H1 (cell line): Measurements from ENCODE around the gene CACNB2. TPM values are rescaled to one million over a fixed set of nuclear protein-coding genes. Genes with fewer than 3 reads are reported as not detected.

Source experiments
- CTCF ChIA-PET: fragments of 300-600 bp; sonication (Branson Sonifier 250); formaldehyde crosslinking; loops from one replicate; lab custom pipeline; 2021; ENCODE audit not compliant: partially characterized antibody; lab: Charles Lee
- POLR2A ChIA-PET: fragments of 300-600 bp; sonication (Branson Sonifier 250); formaldehyde crosslinking; loops from one replicate; lab custom pipeline; 2021; ENCODE audit warnings: inconsistent platforms; ENCODE audit not compliant: partially characterized antibody; lab: Charles Lee
- DNase-seq, 2 experiments: peaks; one replicate each; pipeline versions ENCODE4 v3.0.0 to v3.0.0-alpha.2; 2010 to 2022; ENCODE audit warnings: low spot score in 2 of 2, low read depth in 1 of 2, mixed read lengths in 1 of 2
- FAIRE-seq: peaks from 2 replicates; lab custom pipeline; 2011; peaks lifted over from hg19 to GRCh38; lab: Jason Lieb, UNC
- H2AFZ ChIP-seq: 2 replicates; pipeline ENCODE4 v1.8.1; 2012; ENCODE audit warnings: low read length, inconsistent platforms
- H2AK5ac ChIP-seq: 2 replicates; pipeline ENCODE4 v1.6.1; 2013; ENCODE audit warnings: low read depth, low read length
- H2BK120ac ChIP-seq: replicated peaks from 2 replicates; pipeline ENCODE3; 2013; ENCODE audit warnings: low read depth, low read length, inconsistent platforms
- H2BK12ac ChIP-seq: 2 replicates; pipeline ENCODE4 v1.6.1; 2013; ENCODE audit warnings: low read depth, low read length
- H2BK15ac ChIP-seq: 2 replicates; pipeline ENCODE4 v1.6.1; 2013; ENCODE audit warnings: low read length
- H2BK20ac ChIP-seq: 2 replicates; pipeline ENCODE4 v1.6.1; 2013; ENCODE audit warnings: low read length
- H2BK5ac ChIP-seq: 2 replicates; pipeline ENCODE4 v1.6.1; 2013; ENCODE audit warnings: low read depth, low read length
- H3K14ac ChIP-seq: 2 replicates; pipeline ENCODE4 v1.6.1; 2013; ENCODE audit warnings: inconsistent platforms; ENCODE audit not compliant: insufficient read length
- H3K18ac ChIP-seq: 2 replicates; pipeline ENCODE4 v1.6.1; 2013; ENCODE audit warnings: low read length; ENCODE audit errors: extremely low read depth
- H3K23ac ChIP-seq: 2 replicates; pipeline ENCODE4 v1.6.1; 2013; ENCODE audit warnings: inconsistent platforms; ENCODE audit not compliant: insufficient read length
- H3K23me2 ChIP-seq: 2 replicates; pipeline ENCODE4 v1.6.1; 2013; ENCODE audit warnings: low read depth, low read length
- H3K27ac ChIP-seq: 2 replicates; pipeline ENCODE4 v1.6.1; 2011; ENCODE audit warnings: low read depth, low read length, inconsistent platforms
- H3K27me3 ChIP-seq, 4 experiments: replicated peaks in 1 of 4; 1 replicate in 1 of 4; 2 replicates in 3 of 4; pipeline versions ENCODE4 v1.6.1 to v1.8.1; 2011 to 2013; ENCODE audit warnings: low read length in 3 of 4, mild to moderate bottlenecking in 3 of 4, inconsistent platforms in 2 of 4, mixed read lengths in 2 of 4, moderate library complexity in 1 of 4; ENCODE audit not compliant: control insufficient read depth in 3 of 4, insufficient read depth in 3 of 4; ENCODE audit errors: extremely low read depth in 1 of 4
- H3K36me3 ChIP-seq, 4 experiments: 2 replicates each; pipeline versions ENCODE4 v1.6.1 to v1.8.1; 2011 to 2013; ENCODE audit warnings: mild to moderate bottlenecking in 4 of 4, low read length in 3 of 4, moderate library complexity in 2 of 4, control low read depth in 1 of 4, inconsistent platforms in 1 of 4; ENCODE audit not compliant: insufficient read depth in 4 of 4, control insufficient read depth in 2 of 4
- H3K4ac ChIP-seq: replicated peaks from 2 replicates; pipeline ENCODE3; 2013; ENCODE audit warnings: low read length, low read depth, mixed read lengths, inconsistent platforms; ENCODE audit not compliant: insufficient read length
- H3K4me1 ChIP-seq, 4 experiments: replicated peaks in 1 of 4; 1 replicate in 1 of 4; 2 replicates in 3 of 4; pipeline versions ENCODE4 v1.6.1 to v1.8.1; 2011 to 2013; ENCODE audit warnings: low read length in 3 of 4, inconsistent platforms in 2 of 4, mixed read lengths in 1 of 4; ENCODE audit not compliant: insufficient read depth in 4 of 4, control insufficient read depth in 3 of 4
- H3K4me2 ChIP-seq, 2 experiments: 2 replicates each; pipeline versions ENCODE4 v1.6.1 to v1.8.1; 2011 to 2013; ENCODE audit warnings: low read depth in 2 of 2, low read length in 2 of 2, control low read depth in 1 of 2, inconsistent platforms in 1 of 2, mild to moderate bottlenecking in 1 of 2; ENCODE audit not compliant: insufficient read depth in 1 of 2
- H3K4me3 ChIP-seq, 4 experiments: fragments of 200-600, 300-600 bp in 1 of 4; sonication (generic), shearing (Covaris generic), sonication (Bioruptor Twin) in 1 of 4; 2 replicates each; pipeline versions ENCODE4 v1.5.1 to v1.8.1; 2011 to 2016; ENCODE audit warnings: low read length in 4 of 4, low read depth in 3 of 4, control low read depth in 2 of 4, inconsistent platforms in 2 of 4, mild to moderate bottlenecking in 2 of 4, mixed read lengths in 1 of 4, moderate library complexity in 1 of 4; ENCODE audit not compliant: insufficient read depth in 2 of 4; ENCODE audit errors: extremely low read depth in 1 of 4
- H3K56ac ChIP-seq: replicated peaks from 2 replicates; pipeline ENCODE3; 2013; ENCODE audit warnings: low read depth, mild to moderate bottlenecking, mixed read lengths, low read length, inconsistent platforms; ENCODE audit not compliant: insufficient read length
- H3K79me1 ChIP-seq: 2 replicates; pipeline ENCODE4 v1.6.1; 2013; ENCODE audit warnings: low read depth, low read length, control low read depth
- H3K79me2 ChIP-seq, 2 experiments: 2 replicates each; pipeline versions ENCODE4 v1.6.1 to v1.8.1; 2012 to 2013; ENCODE audit warnings: low read length in 2 of 2, mild to moderate bottlenecking in 2 of 2, inconsistent platforms in 1 of 2; ENCODE audit not compliant: insufficient read depth in 2 of 2, control insufficient read depth in 1 of 2
- H3K9ac ChIP-seq, 4 experiments: replicated peaks in 1 of 4; 1 replicate in 1 of 4; 2 replicates in 3 of 4; pipeline versions ENCODE4 v1.6.1 to v1.8.1; 2011 to 2013; ENCODE audit warnings: low read depth in 3 of 4, low read length in 3 of 4, control low read depth in 2 of 4, mild to moderate bottlenecking in 2 of 4, moderate library complexity in 2 of 4, inconsistent platforms in 1 of 4; ENCODE audit errors: extremely low read depth in 1 of 4
- H3K9me3 ChIP-seq, 2 experiments: 2 replicates each; pipeline versions ENCODE4 v1.6.1 to v1.8.1; 2012 to 2013; ENCODE audit warnings: mild to moderate bottlenecking in 2 of 2, moderate library complexity in 2 of 2, control low read depth in 1 of 2, inconsistent platforms in 1 of 2, low read depth in 1 of 2, low read length in 1 of 2, mixed read lengths in 1 of 2; ENCODE audit not compliant: insufficient read depth in 2 of 2
- H4K20me1 ChIP-seq, 2 experiments: replicated peaks in 1 of 2; 2 replicates each; pipeline versions ENCODE3 to v1.8.1; 2011 to 2013; ENCODE audit warnings: inconsistent platforms in 2 of 2, low read length in 2 of 2, mild to moderate bottlenecking in 1 of 2; ENCODE audit not compliant: insufficient read depth in 2 of 2, control insufficient read depth in 1 of 2
- H4K5ac ChIP-seq: 2 replicates; pipeline ENCODE4 v1.6.1; 2013; ENCODE audit warnings: low read length, low read depth, mixed read lengths, inconsistent platforms; ENCODE audit not compliant: insufficient read length
- H4K8ac ChIP-seq: 2 replicates; pipeline ENCODE4 v1.8.0; 2013; ENCODE audit warnings: mild to moderate bottlenecking, moderate library complexity, low read length, inconsistent platforms; ENCODE audit not compliant: insufficient read depth; ENCODE audit errors: extremely low read depth
- H4K91ac ChIP-seq: replicated peaks from 2 replicates; pipeline ENCODE3; 2013; ENCODE audit warnings: low read length, mixed read lengths, inconsistent platforms; ENCODE audit not compliant: insufficient read length
- RAD21 ChIP-seq, 2 experiments: IDR thresholded peaks in 1 of 2; conservative IDR thresholded peaks in 1 of 2; 2 replicates each; pipeline ENCODE4 v1.6.1; 2011; ENCODE audit warnings: low read depth in 2 of 2, low read length in 2 of 2, improper control_type of control experiment in 1 of 2, inconsistent platforms in 1 of 2, mild to moderate bottlenecking in 1 of 2, moderate library complexity in 1 of 2
- RNF2 ChIP-seq: fragments of 200-900, 300-1000 bp; sonication (generic); IDR thresholded peaks from 2 replicates; pipeline ENCODE4 v1.7.1; 2016; ENCODE audit warnings: borderline replicate concordance, low read depth, mild to moderate bottlenecking, antibody characterized with exemption, low read length; ENCODE audit not compliant: poor library complexity, severe bottlenecking; ENCODE audit errors: missing control alignments
- TEAD4 ChIP-seq: IDR thresholded peaks from 2 replicates; pipeline ENCODE4 v1.6.1; 2012; ENCODE audit warnings: low read depth, low read length, inconsistent platforms, mixed read lengths
- WGBS, 2 experiments: shearing (Covaris generic) in 1 of 2; methylation state at CpG; one replicate each; pipeline versions ENCODE4 v1.1.6 to v1.1.7; 2013 to 2015; ENCODE audit warnings: low lambda C conversion rate in 2 of 2, mixed read lengths in 2 of 2, inconsistent platforms in 1 of 2, low coverage in 1 of 2, missing lambda C conversion rate in 1 of 2; ENCODE audit not compliant: insufficient replicate concordance in 2 of 2, insufficient coverage in 1 of 2, insufficient read length in 1 of 2; ENCODE audit errors: extremely low coverage in 1 of 2, missing lambda C conversion rate in 1 of 2; 5-methylcytosine and 5-hydroxymethylcytosine counted together
- polyA plus RNA-seq, 7 experiments: library from polyadenylated mRNA; depleted of rRNA in 3 of 7; stranded (reverse) in 5 of 7; unstranded in 2 of 7; fragments of >200 nt in 5 of 7; fragments of 200-250 nt in 2 of 7; gene quantifications; 1 replicate in 5 of 7; 2 replicates in 1 of 7; 4 replicates in 1 of 7; pipeline versions ENCODE4 v1.2.1 to v1.2.3, GENCODE V29; 2011 to 2013; ENCODE audit warnings: missing spikeins in 2 of 7, mixed read lengths in 2 of 7
- total RNA-seq: library from RNA; stranded (reverse); fragmentation: NEBNext Ultra II Directional; extraction: Animal tissue kit (Norgen Biotek cat#: 25700); gene quantifications from 2 replicates; pipeline ENCODE4 v1.2.1, GENCODE V29; 2021
- TF ChIP-seq, protein P1 (sequence below), 3 experiments: IDR thresholded peaks; 1 replicate in 2 of 3; 2 replicates in 1 of 3; pipeline versions ENCODE4 v1.5.1 to v1.6.1; 2011; ENCODE audit warnings: low read length in 3 of 3, mild to moderate bottlenecking in 3 of 3, inconsistent platforms in 2 of 3, low read depth in 1 of 3, moderate library complexity in 1 of 3; ENCODE audit not compliant: insufficient read depth in 1 of 3; ENCODE audit errors: control extremely low read depth in 1 of 3

The CACNB2 gene
- total and polyA plus RNA-seq, 2 of the 8 experiments (the other 6 are each of a cell fraction or from before 2014, with no cell fraction given) = 2.4 to 3.2 TPM

DNA sequence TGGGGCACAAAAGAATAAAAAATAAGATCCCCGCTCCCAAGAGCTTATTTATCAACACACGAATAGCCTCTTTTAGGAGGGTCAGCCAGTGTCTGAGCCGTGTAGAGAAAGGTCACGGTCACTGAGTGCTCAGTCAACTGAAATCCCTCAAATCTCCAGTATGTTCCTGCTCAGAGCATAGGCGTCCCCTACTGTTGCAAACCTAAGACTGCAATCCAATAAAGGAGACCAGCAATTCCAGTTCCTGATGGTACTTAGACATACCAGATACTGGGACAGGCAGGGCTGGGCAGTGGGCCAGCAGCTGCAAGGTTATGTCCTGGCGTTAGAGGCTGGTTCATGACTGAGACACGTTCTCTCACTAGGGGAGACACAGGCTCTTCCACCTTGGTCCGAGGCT lies 93.6 kb downstream of the CACNB2 start:
- Histone ChIP-seq H3K27ac (no peak overlapping the region), H2AK5ac (no peak overlapping the region), H3K9me3 (no peaks in the 10 kb centered on the region), H3K4me3 (no peak overlapping the region), H3K27me3 (no peaks in the 10 kb centered on the region), H3K36me3 (no peaks in the 10 kb centered on the region), H3K14ac (no peak overlapping the region), H2BK120ac (no peak overlapping the region), H3K79me2 (no peaks in the 10 kb centered on the region), H4K20me1 (no peaks in the 10 kb centered on the region), H2BK20ac (no peak overlapping the region), H3K4ac (no peak overlapping the region), H4K5ac (no peak overlapping the region), H2BK5ac (no peak overlapping the region), H3K9ac (no peak overlapping the region), H3K23ac (no peak overlapping the region), H3K56ac (no peak overlapping the region), H2BK15ac (no peak overlapping the region), H4K8ac (no peak overlapping the region), H3K4me2 (peak overlapping the region; percentile 15 to 22; a peak in 3 of 4 replicates), H2BK12ac (no peak overlapping the region), H2AFZ (no peak overlapping the region), H3K23me2 (no peaks in the 10 kb centered on the region), H3K4me1 (peaks cover 0 to 11% (median 3%) of the 10 kb centered on the region in 4 experiments; a peak in 5 of 7 replicates), H3K79me1 (no peaks in the 10 kb centered on the region), H3K18ac (no peak overlapping the region), H4K91ac (no peak overlapping the region)
- ChIA-PET POLR2A (no interaction called here), CTCF (interaction anchor here (0.6 to 3.3 kb wide), 25 partner anchors 9 to 1413 kb away, joined by 3 to 14 read pairs (median 4); no protein-coding TSS in a partner anchor)
- FAIRE-seq (peak; percentile 81), DNase-seq (no peak)
- peak; percentile 75 to 79 for TF ChIP-seq RAD21 (IDR thresholded peaks at IDR 0.05 in 1 of 2, conservative IDR thresholded peaks at IDR 0.05 in 1 of 2; ENCODE audit: low read depth in 2 of 2, low read length in 2 of 2)
- TF ChIP-seq RNF2 = no peak
- TF ChIP-seq TEAD4 = 0 out of 2 replicates have a peak, but pooled peaks have one; percentile 17
- TF ChIP-seq, protein P1, sequence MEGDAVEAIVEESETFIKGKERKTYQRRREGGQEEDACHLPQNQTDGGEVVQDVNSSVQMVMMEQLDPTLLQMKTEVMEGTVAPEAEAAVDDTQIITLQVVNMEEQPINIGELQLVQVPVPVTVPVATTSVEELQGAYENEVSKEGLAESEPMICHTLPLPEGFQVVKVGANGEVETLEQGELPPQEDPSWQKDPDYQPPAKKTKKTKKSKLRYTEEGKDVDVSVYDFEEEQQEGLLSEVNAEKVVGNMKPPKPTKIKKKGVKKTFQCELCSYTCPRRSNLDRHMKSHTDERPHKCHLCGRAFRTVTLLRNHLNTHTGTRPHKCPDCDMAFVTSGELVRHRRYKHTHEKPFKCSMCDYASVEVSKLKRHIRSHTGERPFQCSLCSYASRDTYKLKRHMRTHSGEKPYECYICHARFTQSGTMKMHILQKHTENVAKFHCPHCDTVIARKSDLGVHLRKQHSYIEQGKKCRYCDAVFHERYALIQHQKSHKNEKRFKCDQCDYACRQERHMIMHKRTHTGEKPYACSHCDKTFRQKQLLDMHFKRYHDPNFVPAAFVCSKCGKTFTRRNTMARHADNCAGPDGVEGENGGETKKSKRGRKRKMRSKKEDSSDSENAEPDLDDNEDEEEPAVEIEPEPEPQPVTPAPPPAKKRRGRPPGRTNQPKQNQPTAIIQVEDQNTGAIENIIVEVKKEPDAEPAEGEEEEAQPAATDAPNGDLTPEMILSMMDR (IDR thresholded peaks at IDR 0.05; ENCODE audit: control extremely low read depth in 1 of 3, insufficient read depth in 1 of 3, low read depth in 1 of 3, low read length in 3 of 3) = peak; percentile 10 to 79 (median 69)
- 49% methylated on average over 8 of the region's 8 CpGs; no CpG with 5 or more reads in 1 of the 2 experiments for whole genome bisulfite sequencing, 2 experiments
